GM21367 (cell line): Measurements from ENCODE around the gene MB21D2.

Experiments used
- ATAC-seq: cut with Tn5 transposase; IDR thresholded peaks from one replicate; pipeline ENCODE4 v1.9.1; 2021; ENCODE audit not compliant: unreplicated experiment

The MB21D2 gene

GRCh38 chr3:192892981-192893700 lies 24.5 kb downstream of the MB21D2 start:
- peak; percentile 96 for ATAC-seq

GRCh38 chr3:192890347-192891335 lies 27.0 kb downstream of the MB21D2 start:
- ATAC-seq = no peak

GRCh38 chr3:192889679-192890078 lies 28.0 kb downstream of the MB21D2 start:
- ATAC-seq = no peak

- no peak for ATAC-seq
Observed at GRCh38 chr3:192888190-192888589, 29.5 kb downstream of the MB21D2 start.

GRCh38 chr3:192887701-192888100 lies 30.0 kb downstream of the MB21D2 start:
- no peak for ATAC-seq

- no peak for ATAC-seq
Observed at GRCh38 chr3:192887047-192887446, 30.6 kb downstream of the MB21D2 start.

GRCh38 chr3:192884777-192885773 lies 32.6 kb downstream of the MB21D2 start:
- ATAC-seq = no peak

GRCh38 chr3:192883512-192883911 lies 34.1 kb downstream of the MB21D2 start:
- ATAC-seq = no peak

GRCh38 chr3:192881159-192881786 lies 36.4 kb downstream of the MB21D2 start:
- ATAC-seq = no peak

- ATAC-seq = no peak
Observed at GRCh38 chr3:192880313-192880712, 37.3 kb downstream of the MB21D2 start.

- no peak for ATAC-seq
Observed at GRCh38 chr3:192879346-192880031, 38.2 kb downstream of the MB21D2 start.

GRCh38 chr3:192875971-192876565 lies 41.6 kb downstream of the MB21D2 start:
- ATAC-seq = no peak

- no peak for ATAC-seq
Observed at GRCh38 chr3:192870822-192871221, 46.8 kb downstream of the MB21D2 start.

GRCh38 chr3:192869131-192870031 lies 48.3 kb downstream of the MB21D2 start:
- ATAC-seq = no peak

GRCh38 chr3:192867645-192868044 lies 50.0 kb downstream of the MB21D2 start:
- no peak for ATAC-seq

- ATAC-seq = no peak
Observed at GRCh38 chr3:192866804-192867203, 50.9 kb downstream of the MB21D2 start.

GRCh38 chr3:192864941-192865340 lies 52.7 kb downstream of the MB21D2 start:
- peak; percentile 55 for ATAC-seq

GRCh38 chr3:192863091-192863420 lies 54.6 kb downstream of the MB21D2 start:
- ATAC-seq = no peak
